T-helper 17 cell (primary cell): ENCODE measurements around the gene COIL. TPM values are rescaled to one million over a fixed set of nuclear protein-coding genes. Genes with fewer than 3 reads are reported as not detected.

Experiments used
- total RNA-seq, 4 donors: library from RNA in 2 of 4; stranded (reverse) in 2 of 4; gene quantifications; one replicate each; pipeline ENCODE4 v1.2.3 and lab custom pipeline; 2022 to 2026

Gene COIL
- total RNA-seq, 2 donors from 2014 or later: 14.0 to 19.6 TPM

Other genes with a start within 250 kb of the COIL start
- gene C17orf67, start 127.1 kb downstream of the COIL start, total RNA-seq: 1 to 10 TPM; 4.1 to 6.6 TPM
- 10 to 100 TPM; 29.1 to 38.2 TPM for gene DGKE, start 126.9 kb downstream of the COIL start, total RNA-seq
- 10 to 100 TPM; 40.2 to 46.3 TPM for gene TRIM25, start 47.0 kb downstream of the COIL start, total RNA-seq
- 10 to 100 TPM; 17.7 to 21.9 TPM for gene SCPEP1, start 17.1 kb upstream of the COIL start, total RNA-seq
- 10 to 100 TPM; 25.8 to 26.3 TPM for gene AKAP1, start 124.2 kb upstream of the COIL start, total RNA-seq